Sigmoid colon (tissue), 7 donors: ENCODE measurements around the gene DCAF7. TPM values are rescaled to one million over a fixed set of nuclear protein-coding genes. Genes with fewer than 3 reads are reported as not detected.

Experiments used
- DNase-seq: peaks from one replicate; pipeline ENCODE4 v3.0.0-alpha.2; 2019
- H3K27ac ChIP-seq, 4 donors: fragments of 200-600 bp; sonication (generic); one replicate each; pipeline ENCODE4 v1.5.1; 2016 to 2019; ENCODE audit warnings: mild to moderate bottlenecking in 1 of 4
- H3K27me3 ChIP-seq, 3 donors: fragments of 200-600 bp; sonication (generic); one replicate each; pipeline ENCODE4 v1.5.1; 2019; ENCODE audit warnings: mild to moderate bottlenecking in 1 of 3
- H3K36me3 ChIP-seq, 4 donors: fragments of 200-600 bp; sonication (generic); one replicate each; pipeline ENCODE4 v1.5.1; 2016 to 2019
- H3K4me1 ChIP-seq, 4 donors: fragments of 200-600 bp; sonication (generic); one replicate each; pipeline ENCODE4 v1.5.1; 2017 to 2019
- H3K4me3 ChIP-seq, 4 donors: fragments of 200-600 bp; sonication (generic); one replicate each; pipeline ENCODE4 v1.5.1; 2017 to 2019; ENCODE audit warnings: mild to moderate bottlenecking in 2 of 4, moderate library complexity in 1 of 4
- H3K9me3 ChIP-seq, 4 donors: fragments of 200-600 bp in 3 of 4; sonication (generic) in 3 of 4; one replicate each; pipeline versions ENCODE4 v1.5.1 to v1.6.1; 2013 to 2019
- CTCF ChIP-seq, 4 experiments: fragments of 450-650 bp in 3 of 4; fragments of 200-600 bp in 1 of 4; IDR thresholded peaks; one replicate each; pipeline ENCODE4 v1.5.1; 2016 to 2019; ENCODE audit warnings: antibody characterized with exemption in 4 of 4, mild to moderate bottlenecking in 3 of 4, moderate library complexity in 2 of 4
- EP300 ChIP-seq, 4 donors: sonication (generic); formaldehyde crosslinking; IDR thresholded peaks; one replicate each; pipeline ENCODE4 v1.6.1; 2017; ENCODE audit warnings: antibody characterized with exemption in 4 of 4
- POLR2A ChIP-seq, 2 donors: fragments of 450-650 bp; IDR thresholded peaks; one replicate each; pipeline ENCODE4 v1.6.1; 2016; ENCODE audit warnings: antibody characterized with exemption in 2 of 2, mild to moderate bottlenecking in 2 of 2, moderate library complexity in 2 of 2
- POLR2AphosphoS5 ChIP-seq, 4 donors: sonication (generic); formaldehyde crosslinking; IDR thresholded peaks; one replicate each; pipeline ENCODE4 v1.6.1; 2017; ENCODE audit warnings: antibody characterized with exemption in 4 of 4
- WGBS, 2 donors: extraction: QIAGEN DNeasy Blood & Tissue Kit; methylation state at CpG; one replicate each; pipeline ENCODE4 v1.1.7; 2013; 5-methylcytosine and 5-hydroxymethylcytosine counted together
- intact Hi-C: fragments of 100-400 bp; cut with DNase I; formaldehyde crosslinking; loops from one replicate; pipeline ENCODE4 v1.15.1; 2023
- polyA plus RNA-seq, 3 donors: library from polyadenylated mRNA; stranded (reverse); fragments of 200-250 nt; gene quantifications; one replicate each; pipeline ENCODE4 v1.2.3, GENCODE V29; 2013
- total RNA-seq, 4 donors: library from RNA; depleted of rRNA; stranded (reverse); fragments of >200 nt; gene quantifications; one replicate each; pipeline ENCODE4 v1.1.0, GENCODE V29; 2016
- donor health status: healthy with polysubstance abuse.
- donor health status: Bipolar disorder and iron deficiency.
- donor health status: healthy.

DCAF7 gene
- total and polyA plus RNA-seq, 7 donors, result 14.4 to 34.6 (median 23.1) TPM

- 89 to 92% methylated on average over 3 of the region's 3 CpGs for WGBS, 2 donors
- intact Hi-C loops, result no loop called here
- H3K4me3 ChIP-seq, result no peak overlapping the region
Observed at GRCh38 chr17:63514477-63514876, 35.8 kb upstream of the DCAF7 start.

GRCh38 chr17:63514974-63515373 lies 35.3 kb upstream of the DCAF7 start:
- no peak for DNase-seq
- Histone ChIP-seq H3K36me3 (no peaks in the 10 kb centered on the region), H3K4me1 (no peaks in the 10 kb centered on the region), H3K27me3 (no peaks in the 10 kb centered on the region), H3K9me3 (no peaks in the 10 kb centered on the region), H3K27ac (no peak overlapping the region), H3K4me3 (no peak overlapping the region)
- intact Hi-C loops, result no loop called here
- TF ChIP-seq EP300 (IDR thresholded peaks at IDR 0.05) (no peak), CTCF (IDR thresholded peaks at IDR 0.05) (no peak), POLR2AphosphoS5 (IDR thresholded peaks at IDR 0.05) (no peak), POLR2A (IDR thresholded peaks at IDR 0.05) (no peak)
- WGBS, 2 donors, result 87 to 88% methylated on average over 2 of the region's 2 CpGs

More at GRCh38 chr17:63514477-63514876, 35.8 kb upstream of the DCAF7 start:
- Histone ChIP-seq H3K27me3 (no peaks in the 10 kb centered on the region), H3K4me1 (no peaks in the 10 kb centered on the region), H3K36me3 (no peaks in the 10 kb centered on the region), H3K27ac (no peak overlapping the region), H3K9me3 (no peaks in the 10 kb centered on the region)
- TF ChIP-seq POLR2AphosphoS5 (IDR thresholded peaks at IDR 0.05) (no peak), POLR2A (IDR thresholded peaks at IDR 0.05) (no peak), CTCF (IDR thresholded peaks at IDR 0.05) (no peak), EP300 (IDR thresholded peaks at IDR 0.05) (no peak)
- no peak for DNase-seq

- H3K4me1 ChIP-seq, result no peaks in the 10 kb centered on the region
- no peaks in the 10 kb centered on the region for H3K27me3 ChIP-seq
- H3K4me3 ChIP-seq, result no peak overlapping the region
- TF ChIP-seq POLR2AphosphoS5 (IDR thresholded peaks at IDR 0.05), result no peak
- TF ChIP-seq POLR2A (IDR thresholded peaks at IDR 0.05), result no peak
- TF ChIP-seq CTCF (IDR thresholded peaks at IDR 0.05), result no peak
- TF ChIP-seq EP300 (IDR thresholded peaks at IDR 0.05), result no peak
- no peaks in the 10 kb centered on the region for H3K9me3 ChIP-seq
- intact Hi-C loops, result no loop called here
- no peak for DNase-seq
- H3K27ac ChIP-seq, result no peak overlapping the region
- 72 to 75% methylated on average over 1 of the region's 1 CpG for WGBS, 2 donors
- H3K36me3 ChIP-seq, result no peaks in the 10 kb centered on the region
Observed at GRCh38 chr17:63515426-63515825, 34.9 kb upstream of the DCAF7 start.

GRCh38 chr17:63516910-63517824 lies 33.1 kb upstream of the DCAF7 start:
- no peak overlapping the region for H3K4me3 ChIP-seq
- intact Hi-C loops, result no loop called here
- no peak for DNase-seq
- no peaks in the 10 kb centered on the region for H3K9me3 ChIP-seq
- H3K36me3 ChIP-seq, result no peaks in the 10 kb centered on the region
- TF ChIP-seq POLR2AphosphoS5 (IDR thresholded peaks at IDR 0.05), result no peak
- TF ChIP-seq CTCF (IDR thresholded peaks at IDR 0.05), result no peak
- TF ChIP-seq EP300 (IDR thresholded peaks at IDR 0.05), result no peak
- TF ChIP-seq POLR2A (IDR thresholded peaks at IDR 0.05), result no peak
- H3K27ac ChIP-seq, result no peak overlapping the region
- peaks cover 0 to 3% (median under 1%) of the 10 kb centered on the region in 3 donors for H3K27me3 ChIP-seq
- 81 to 82% methylated on average over 6 of the region's 6 CpGs for WGBS, 2 donors
- H3K4me1 ChIP-seq, result no peaks in the 10 kb centered on the region
